HG02870 (cell line): Measurements from ENCODE around the gene WWOX.

ENCODE experiments used
- ATAC-seq: cut with Tn5 transposase; IDR thresholded peaks from one replicate; pipeline ENCODE4 v1.9.1; 2021; ENCODE audit warnings: mild to moderate bottlenecking, moderate library complexity; ENCODE audit not compliant: unreplicated experiment

The WWOX gene

GRCh38 chr16:78903237-78903636 lies 803.8 kb downstream of the WWOX start:
- no peak for ATAC-seq

GRCh38 chr16:78903843-78904242 lies 804.4 kb downstream of the WWOX start:
- no peak for ATAC-seq

GRCh38 chr16:78906135-78906534 lies 806.7 kb downstream of the WWOX start:
- no peak for ATAC-seq

GRCh38 chr16:78909226-78909625 lies 809.8 kb downstream of the WWOX start:
- ATAC-seq: no peak

- no peak for ATAC-seq
Observed at GRCh38 chr16:78915811-78916345, 816.4 kb downstream of the WWOX start.

GRCh38 chr16:78916928-78917545 lies 817.6 kb downstream of the WWOX start:
- no peak for ATAC-seq

GRCh38 chr16:78918805-78919305 lies 819.4 kb downstream of the WWOX start:
- ATAC-seq: no peak

- ATAC-seq: no peak
Observed at GRCh38 chr16:78919852-78920251, 820.4 kb downstream of the WWOX start.

GRCh38 chr16:78920621-78921020 lies 821.2 kb downstream of the WWOX start:
- no peak for ATAC-seq

GRCh38 chr16:78925083-78925767 lies 825.8 kb downstream of the WWOX start:
- no peak for ATAC-seq

GRCh38 chr16:78926723-78927210 lies 827.3 kb downstream of the WWOX start:
- ATAC-seq: no peak

GRCh38 chr16:78927766-78928165 lies 828.3 kb downstream of the WWOX start:
- ATAC-seq: no peak

GRCh38 chr16:78929841-78930240 lies 830.4 kb downstream of the WWOX start:
- no peak for ATAC-seq

- ATAC-seq: no peak
Observed at GRCh38 chr16:78930561-78930960, 831.1 kb downstream of the WWOX start.

- ATAC-seq: no peak
Observed at GRCh38 chr16:78931267-78931666, 831.8 kb downstream of the WWOX start.

GRCh38 chr16:78931678-78932077 lies 832.2 kb downstream of the WWOX start:
- ATAC-seq: no peak

- ATAC-seq: no peak
Observed at GRCh38 chr16:78932355-78932943, 833.0 kb downstream of the WWOX start.

GRCh38 chr16:78936060-78936459 lies 836.6 kb downstream of the WWOX start:
- ATAC-seq: no peak

GRCh38 chr16:78939597-78939996 lies 840.1 kb downstream of the WWOX start:
- ATAC-seq: no peak

- ATAC-seq: no peak
Observed at GRCh38 chr16:78942625-78943245, 843.3 kb downstream of the WWOX start.

- ATAC-seq: no peak
Observed at GRCh38 chr16:78945336-78945735, 845.9 kb downstream of the WWOX start.
